ENCODE measurements around the gene CMIP.

GRCh38 chr16:81477697-81478693 lies 33.4 kb downstream of the CMIP start:
- TF ChIP-seq CTCF (IDR thresholded peaks at IDR 0.05) = no peak
- TF ChIP-seq MAX (CRISPR knock-in tag; IDR thresholded peaks at IDR 0.05) = no peak
- TF ChIP-seq CREB1 (CRISPR knock-in tag; IDR thresholded peaks at IDR 0.05) = no peak
- no peak for TF ChIP-seq ZMAT4 (CRISPR knock-in tag; IDR thresholded peaks at IDR 0.05)
- TF ChIP-seq ZSCAN18 (CRISPR knock-in tag; IDR thresholded peaks at IDR 0.05) = no peak
- no peak for TF ChIP-seq ZNF425 (CRISPR knock-in tag; conservative IDR thresholded peaks at IDR 0.05)
- TF ChIP-seq PREB (CRISPR knock-in tag; IDR thresholded peaks at IDR 0.05; ENCODE audit: borderline replicate concordance) = no peak
- no peak for TF ChIP-seq NR3C1 (CRISPR knock-in tag; conservative IDR thresholded peaks at IDR 0.05; ENCODE audit: low read depth)
- TF ChIP-seq FOXP4 (CRISPR knock-in tag; IDR thresholded peaks at IDR 0.05) = no peak
- TF ChIP-seq ATF3 (CRISPR knock-in tag; conservative IDR thresholded peaks at IDR 0.05) = no peak
- TF ChIP-seq ZBTB21 (CRISPR knock-in tag; IDR thresholded peaks at IDR 0.05; ENCODE audit: borderline replicate concordance) = no peak
- TF ChIP-seq USF2 (CRISPR knock-in tag; IDR thresholded peaks at IDR 0.05) = no peak
- no peak for TF ChIP-seq NFATC4 (CRISPR knock-in tag; IDR thresholded peaks at IDR 0.05)

All from WTC11 (cell line).